ENCODE measurements around the gene NOL6.

Gene NOL6

GRCh38 chr9:33446946-33447798 lies 26.6 kb downstream of the NOL6 start, which contains the start of gene AQP3:
TSS of gene AQP3 (minus strand) at chr9:33447593. CDS start at chr9:33447530, 63 bp downstream.
- TF ChIP-seq, protein P1, sequence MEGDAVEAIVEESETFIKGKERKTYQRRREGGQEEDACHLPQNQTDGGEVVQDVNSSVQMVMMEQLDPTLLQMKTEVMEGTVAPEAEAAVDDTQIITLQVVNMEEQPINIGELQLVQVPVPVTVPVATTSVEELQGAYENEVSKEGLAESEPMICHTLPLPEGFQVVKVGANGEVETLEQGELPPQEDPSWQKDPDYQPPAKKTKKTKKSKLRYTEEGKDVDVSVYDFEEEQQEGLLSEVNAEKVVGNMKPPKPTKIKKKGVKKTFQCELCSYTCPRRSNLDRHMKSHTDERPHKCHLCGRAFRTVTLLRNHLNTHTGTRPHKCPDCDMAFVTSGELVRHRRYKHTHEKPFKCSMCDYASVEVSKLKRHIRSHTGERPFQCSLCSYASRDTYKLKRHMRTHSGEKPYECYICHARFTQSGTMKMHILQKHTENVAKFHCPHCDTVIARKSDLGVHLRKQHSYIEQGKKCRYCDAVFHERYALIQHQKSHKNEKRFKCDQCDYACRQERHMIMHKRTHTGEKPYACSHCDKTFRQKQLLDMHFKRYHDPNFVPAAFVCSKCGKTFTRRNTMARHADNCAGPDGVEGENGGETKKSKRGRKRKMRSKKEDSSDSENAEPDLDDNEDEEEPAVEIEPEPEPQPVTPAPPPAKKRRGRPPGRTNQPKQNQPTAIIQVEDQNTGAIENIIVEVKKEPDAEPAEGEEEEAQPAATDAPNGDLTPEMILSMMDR (conservative IDR thresholded peaks at IDR 0.05; ENCODE audit: control insufficient read depth, insufficient read depth, low read depth, low read length) = no peak
- peak within 1 kb of the TSS; percentile 33 for H3K4me3 ChIP-seq (ENCODE audit: control insufficient read depth, low read depth, low read length)
- peak; percentile 59 for DNase-seq (ENCODE audit: low read depth)

- TF ChIP-seq, protein P1 (conservative IDR thresholded peaks at IDR 0.05; ENCODE audit: control insufficient read depth, insufficient read depth, low read depth, low read length) = no peak
- DNase-seq (ENCODE audit: low read depth) = no peak
- no peak overlapping the region for H3K4me3 ChIP-seq (ENCODE audit: control insufficient read depth, low read depth, low read length)
These were observed 27.3 kb downstream of the NOL6 start for GRCh38 chr9:33446240-33446945.

DNA sequence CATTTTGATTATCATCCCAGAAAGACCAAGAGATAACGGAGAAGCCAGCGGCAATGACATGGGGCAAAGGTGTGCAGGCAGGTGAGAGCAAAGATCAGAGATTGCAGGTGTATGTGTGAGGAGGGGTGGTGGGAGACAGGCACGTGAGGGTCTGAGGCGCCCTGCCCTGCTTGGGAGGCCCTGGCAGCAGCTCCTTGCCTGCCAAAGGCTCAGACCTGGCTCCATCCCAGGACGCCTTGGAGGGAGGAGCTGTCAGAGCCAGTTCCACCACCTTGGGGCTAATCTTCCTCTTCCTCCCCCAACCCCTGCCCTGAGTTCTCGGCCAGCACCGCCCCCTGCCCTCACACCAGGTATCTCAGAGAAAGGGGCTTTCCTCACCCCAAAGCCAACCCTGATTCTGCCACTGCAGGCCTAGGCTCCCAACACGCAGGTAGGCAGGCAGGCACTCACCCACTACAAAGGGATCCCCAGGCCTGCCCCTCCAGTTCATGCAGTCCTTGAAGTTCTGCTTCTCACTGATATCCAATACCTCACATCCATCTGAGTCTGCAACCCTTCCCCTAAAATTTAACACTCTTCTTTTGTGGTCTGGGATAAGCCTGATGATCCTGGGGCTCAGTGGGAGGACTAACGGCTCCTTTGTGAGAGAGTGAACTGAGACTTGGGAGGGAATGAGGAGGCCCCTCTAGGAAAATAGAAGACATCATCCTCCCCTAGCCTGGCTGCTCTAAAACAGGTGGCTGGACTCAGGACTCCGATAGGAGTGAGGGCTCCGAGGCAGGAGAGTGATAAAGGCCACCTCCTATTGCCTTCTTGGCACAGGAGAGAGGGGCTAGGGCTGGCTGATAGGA lies 28.1 kb downstream of the NOL6 start:
- TF ChIP-seq, protein P1 (conservative IDR thresholded peaks at IDR 0.05; ENCODE audit: control insufficient read depth, insufficient read depth, low read depth, low read length) = no peak
- DNase-seq (ENCODE audit: low read depth) = no peak
- H3K4me3 ChIP-seq (ENCODE audit: control insufficient read depth, low read depth, low read length) = no peak overlapping the region

- TF ChIP-seq, protein P1 (conservative IDR thresholded peaks at IDR 0.05; ENCODE audit: control insufficient read depth, insufficient read depth, low read depth, low read length) = no peak
- no peak for DNase-seq (ENCODE audit: low read depth)
- no peak overlapping the region for H3K4me3 ChIP-seq (ENCODE audit: control insufficient read depth, low read depth, low read length)
These were observed 30.1 kb downstream of the NOL6 start for GRCh38 chr9:33443464-33444154.

DNA sequence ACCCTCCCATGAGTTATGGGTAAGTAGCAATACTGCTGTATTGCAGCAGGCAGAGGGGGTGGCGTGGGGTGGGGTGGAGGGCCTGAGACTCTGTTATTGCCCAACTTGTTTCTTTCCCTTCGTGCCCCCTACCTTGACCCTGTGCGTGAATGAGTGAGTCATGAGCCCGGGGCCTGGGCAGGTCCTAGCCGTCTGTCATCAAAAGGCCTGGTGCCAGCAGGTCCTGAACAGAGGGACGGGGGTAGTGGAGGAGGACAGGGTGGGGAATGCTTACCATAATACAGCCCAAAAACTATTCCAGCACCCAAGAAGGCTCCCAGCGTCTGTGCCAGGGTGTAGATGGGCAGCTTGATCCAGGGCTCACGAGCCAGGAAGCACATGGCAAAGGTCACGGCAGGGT lies 30.7 kb downstream of the NOL6 start:
- TF ChIP-seq, protein P1 (conservative IDR thresholded peaks at IDR 0.05; ENCODE audit: control insufficient read depth, insufficient read depth, low read depth, low read length) = no peak
- DNase-seq (ENCODE audit: low read depth) = peak; percentile 44
- H3K4me3 ChIP-seq (ENCODE audit: control insufficient read depth, low read depth, low read length) = no peak overlapping the region

GRCh38 chr9:33442125-33442524 lies 31.6 kb downstream of the NOL6 start:
- TF ChIP-seq, protein P1 (conservative IDR thresholded peaks at IDR 0.05; ENCODE audit: control insufficient read depth, insufficient read depth, low read depth, low read length) = no peak
- no peak overlapping the region for H3K4me3 ChIP-seq (ENCODE audit: control insufficient read depth, low read depth, low read length)
- DNase-seq (ENCODE audit: low read depth) = no peak
